ENCODE results near the gene DNAL4. TPM values are rescaled to one million over a fixed set of nuclear protein-coding genes. Genes with fewer than 3 reads are reported as not detected.

The DNAL4 gene
- total RNA-seq, 1 experiment from 2014 or later = 18.3 TPM

DNA sequence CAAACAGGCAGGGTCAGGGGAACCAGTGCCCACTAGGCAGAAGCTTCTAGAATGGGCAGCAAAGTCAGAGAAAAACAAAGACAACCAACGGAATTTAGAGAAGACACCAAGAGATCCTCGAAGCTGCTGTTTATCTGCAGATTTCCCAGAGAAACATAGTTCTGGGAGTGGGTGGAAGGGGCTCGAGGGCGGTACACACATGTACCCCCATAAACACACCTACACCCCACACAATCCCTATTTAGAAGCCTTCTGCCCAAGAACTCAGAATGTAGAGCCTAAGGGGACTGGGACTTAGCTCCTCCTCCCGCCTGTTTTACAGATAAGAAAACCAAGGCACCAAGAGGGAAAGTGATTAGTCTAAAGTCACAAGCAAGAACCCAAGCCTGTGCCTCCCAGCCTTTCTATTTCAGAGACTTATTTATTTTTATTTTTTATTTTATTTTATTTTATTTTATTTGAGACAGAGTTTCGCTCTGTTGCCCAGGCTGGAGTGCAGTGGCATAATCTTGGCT is 43.5 kb upstream of the DNAL4 start:
- Mint-ChIP-seq H3K36me3 (ENCODE audit: insufficient read depth, unreplicated experiment) (no peaks in the 10 kb centered on the region), H3K4me3 (ENCODE audit: unreplicated experiment) (no peak overlapping the region), H3K9me3 (ENCODE audit: unreplicated experiment) (no peaks in the 10 kb centered on the region), H3K4me1 (ENCODE audit: insufficient read depth, unreplicated experiment) (peaks cover 18% of the 10 kb centered on the region), H3K27me3 (ENCODE audit: insufficient read depth, unreplicated experiment) (peaks cover 19% of the 10 kb centered on the region), H3K27ac (ENCODE audit: low read depth, unreplicated experiment) (no peak overlapping the region)
- DNase-seq (ENCODE audit: unreplicated experiment) = no peak
- ChIA-PET POLR2A (no interaction called here), CTCF (interaction anchor here (1.0 kb wide), 1 partner anchor 32 kb away, joined by 3 read pairs; no protein-coding TSS in a partner anchor)
- no TSS peak for BruUV-seq (replicated peaks)
- intact Hi-C loops (cut with micrococcal nuclease) = no loop called here
- no peak for TF ChIP-seq CTCF (IDR thresholded peaks at IDR 0.05; ENCODE audit: unreplicated experiment)

DNA sequence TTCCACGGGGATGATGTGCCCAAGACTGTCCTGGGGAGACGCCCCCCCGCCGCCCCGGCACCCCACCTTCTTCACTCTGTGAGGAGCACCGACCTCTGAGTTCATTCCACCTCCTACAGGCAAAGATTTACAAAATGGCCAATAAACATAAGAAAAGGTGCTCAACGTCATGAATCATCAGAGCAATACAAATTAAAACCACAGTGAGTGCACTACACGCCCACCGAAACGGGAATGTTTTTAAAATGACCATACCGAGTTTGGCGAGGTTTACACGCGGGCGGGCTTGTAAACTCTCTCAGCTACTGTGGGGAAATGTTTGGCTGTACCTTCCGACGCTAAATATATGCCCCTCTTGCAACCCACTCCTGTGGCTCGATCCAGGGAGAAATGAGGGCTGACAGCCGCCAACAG is 42.0 kb upstream of the DNAL4 start:
- no peaks in the 10 kb centered on the region for H3K9me3 Mint-ChIP-seq (ENCODE audit: unreplicated experiment)
- BruUV-seq (replicated peaks) = no TSS peak
- no peak overlapping the region for H3K4me3 Mint-ChIP-seq (ENCODE audit: unreplicated experiment)
- ChIA-PET POLR2A (no interaction called here), CTCF (interaction anchor here (0.7 kb wide), 1 partner anchor 295 kb away, joined by 3 read pairs; no protein-coding TSS in a partner anchor)
- no peaks in the 10 kb centered on the region for H3K36me3 Mint-ChIP-seq (ENCODE audit: insufficient read depth, unreplicated experiment)
- intact Hi-C loops (cut with micrococcal nuclease) = no loop called here
- H3K27ac Mint-ChIP-seq (ENCODE audit: low read depth, unreplicated experiment) = no peak overlapping the region
- peaks cover 17% of the 10 kb centered on the region for H3K4me1 Mint-ChIP-seq (ENCODE audit: insufficient read depth, unreplicated experiment)
- peak; percentile 38 for DNase-seq (ENCODE audit: unreplicated experiment)
- H3K27me3 Mint-ChIP-seq (ENCODE audit: insufficient read depth, unreplicated experiment) = peaks cover 17% of the 10 kb centered on the region
- TF ChIP-seq CTCF (IDR thresholded peaks at IDR 0.05; ENCODE audit: unreplicated experiment) = no peak

GRCh38 chr22:38834991-38835390 is 41.0 kb upstream of the DNAL4 start:
- H3K27me3 Mint-ChIP-seq (ENCODE audit: insufficient read depth, unreplicated experiment) = peaks cover 8% of the 10 kb centered on the region
- intact Hi-C loops (cut with micrococcal nuclease) = no loop called here
- no peak overlapping the region for H3K27ac Mint-ChIP-seq (ENCODE audit: low read depth, unreplicated experiment)
- no peak overlapping the region for H3K4me3 Mint-ChIP-seq (ENCODE audit: unreplicated experiment)
- BruUV-seq (replicated peaks) = no TSS peak
- H3K36me3 Mint-ChIP-seq (ENCODE audit: insufficient read depth, unreplicated experiment) = no peaks in the 10 kb centered on the region
- no peaks in the 10 kb centered on the region for H3K9me3 Mint-ChIP-seq (ENCODE audit: unreplicated experiment)
- CTCF ChIA-PET = interaction anchor here (0.6 kb wide), 1 partner anchor 43 kb away, joined by 3 read pairs; no protein-coding TSS in a partner anchor
- TF ChIP-seq CTCF (IDR thresholded peaks at IDR 0.05; ENCODE audit: unreplicated experiment) = no peak
- DNase-seq (ENCODE audit: unreplicated experiment) = no peak
- POLR2A ChIA-PET = interaction anchor here (0.6 kb wide), 1 partner anchor 51 kb away, joined by 3 read pairs; no protein-coding TSS in a partner anchor
- peaks cover 8% of the 10 kb centered on the region for H3K4me1 Mint-ChIP-seq (ENCODE audit: insufficient read depth, unreplicated experiment)

GRCh38 chr22:38834215-38834953 is 40.4 kb upstream of the DNAL4 start:
- H3K27me3 Mint-ChIP-seq (ENCODE audit: insufficient read depth, unreplicated experiment) = peaks cover 2% of the 10 kb centered on the region
- CTCF ChIA-PET = interaction anchor here (0.6 to 0.7 kb wide), 2 partner anchors 14 to 42 kb away, joined by 3 to 4 read pairs; no protein-coding TSS in a partner anchor
- TF ChIP-seq CTCF (IDR thresholded peaks at IDR 0.05; ENCODE audit: unreplicated experiment) = no peak
- DNase-seq (ENCODE audit: unreplicated experiment) = no peak
- no peaks in the 10 kb centered on the region for H3K9me3 Mint-ChIP-seq (ENCODE audit: unreplicated experiment)
- H3K4me1 Mint-ChIP-seq (ENCODE audit: insufficient read depth, unreplicated experiment) = peaks cover 4% of the 10 kb centered on the region
- POLR2A ChIA-PET = no interaction called here
- no TSS peak for BruUV-seq (replicated peaks)
- H3K27ac Mint-ChIP-seq (ENCODE audit: low read depth, unreplicated experiment) = no peak overlapping the region
- intact Hi-C loops (cut with micrococcal nuclease) = no loop called here
- no peak overlapping the region for H3K4me3 Mint-ChIP-seq (ENCODE audit: unreplicated experiment)
- H3K36me3 Mint-ChIP-seq (ENCODE audit: insufficient read depth, unreplicated experiment) = no peaks in the 10 kb centered on the region
